ENCODE results near the gene PSD4. TPM values are rescaled to one million over a fixed set of nuclear protein-coding genes. Genes with fewer than 3 reads are reported as not detected.

PSD4 gene
- total RNA-seq, 1 experiment from 2014 or later: 12.6 TPM

GRCh38 chr2:113251118-113251517 lies 77.3 kb downstream of the PSD4 start (continued):
- TF ChIP-seq POLR2AphosphoS5 (IDR thresholded peaks at IDR 0.05; ENCODE audit: low read depth, low read length): no peak
- TF ChIP-seq POLR2A (IDR thresholded peaks at IDR 0.05; ENCODE audit: borderline replicate concordance, extremely low read depth, insufficient read depth, insufficient read length): no peak
- TF ChIP-seq RAD21 (IDR thresholded peaks at IDR 0.05; ENCODE audit: low read depth): no peak
- TF ChIP-seq CBX3 (IDR thresholded peaks at IDR 0.05; ENCODE audit: low read depth): no peak
- TF ChIP-seq FOSL1 (IDR thresholded peaks at IDR 0.05; ENCODE audit: low read depth): no peak
- no peak for TF ChIP-seq JUND (IDR thresholded peaks at IDR 0.05)
- TF ChIP-seq, protein P1, sequence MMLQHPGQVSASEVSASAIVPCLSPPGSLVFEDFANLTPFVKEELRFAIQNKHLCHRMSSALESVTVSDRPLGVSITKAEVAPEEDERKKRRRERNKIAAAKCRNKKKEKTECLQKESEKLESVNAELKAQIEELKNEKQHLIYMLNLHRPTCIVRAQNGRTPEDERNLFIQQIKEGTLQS (IDR thresholded peaks at IDR 0.05): no peak
- no peak for TF ChIP-seq SRF (IDR thresholded peaks at IDR 0.05; ENCODE audit: low read depth)
- no peak for TF ChIP-seq SP1 (IDR thresholded peaks at IDR 0.05; ENCODE audit: low read depth)

DNA sequence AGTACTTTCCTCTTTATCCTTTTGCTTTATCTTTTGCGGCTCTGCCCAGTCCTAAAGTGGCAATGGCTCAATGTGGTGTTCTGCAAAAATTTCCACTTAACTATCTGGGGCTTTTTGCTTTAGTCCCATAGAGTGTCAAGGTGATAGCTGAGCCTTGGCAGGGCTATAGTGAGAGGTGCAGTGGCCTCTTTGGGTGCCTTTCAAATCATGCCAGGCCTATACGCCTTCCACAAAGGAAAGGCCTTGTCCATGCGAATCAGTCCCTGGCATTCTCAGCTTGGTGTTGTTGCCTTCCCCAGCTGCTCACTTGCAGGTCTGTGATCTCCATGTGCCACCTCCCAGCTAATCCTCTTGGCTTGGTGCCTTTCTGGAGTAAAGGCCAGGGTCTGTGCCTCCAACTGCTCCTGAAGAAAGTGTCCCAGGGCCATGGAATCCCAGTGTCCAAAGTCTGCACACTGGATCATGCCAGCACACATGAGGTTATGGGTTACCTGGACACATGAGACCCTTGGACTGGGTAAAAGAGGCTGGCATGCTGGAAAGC lies 78.3 kb downstream of the PSD4 start:
- no peaks in the 10 kb centered on the region for H3K9me2 ChIP-seq (ENCODE audit: insufficient read depth)
- CTCF ChIA-PET: no interaction called here
- POLR2A ChIA-PET: no interaction called here

GRCh38 chr2:113253453-113253852 lies 79.7 kb downstream of the PSD4 start:
- DNase-seq (ENCODE audit: low read depth, low spot score) (no peak), ATAC-seq (no peak)
- ChIA-PET RAD21 (ENCODE audit: low non-redundant PET in 1 of 2, low total read pairs in 2 of 2, uncharacterized antibody in 2 of 2, unreplicated experiment in 2 of 2) (no interaction called here), POLR2A (no interaction called here), CTCF (no interaction called here)
- intact Hi-C loops (cut with micrococcal nuclease): no loop called here
- H3K9ac ChIP-seq (ENCODE audit: low read length): no peak overlapping the region
- BruUV-seq (replicated peaks): no TSS peak
- H3K4me2 ChIP-seq (ENCODE audit: low read length): no peak overlapping the region
- no peaks in the 10 kb centered on the region for H3K9me2 ChIP-seq (ENCODE audit: insufficient read depth)
- H3K36me3 ChIP-seq (ENCODE audit: control insufficient read depth in 1 of 2, insufficient read depth in 2 of 2, low read length in 2 of 2): peaks cover 7 to 11% of the 10 kb centered on the region in 2 experiments; a peak in 1 of 4 replicates
- no peak overlapping the region for H3K4me3 ChIP-seq (replicated peaks in 1 of 2; ENCODE audit: low read depth in 1 of 2, low read length in 2 of 2)
- no peaks in the 10 kb centered on the region for H3K9me3 ChIP-seq (ENCODE audit: control insufficient read depth in 1 of 2, insufficient read depth in 1 of 2, low read depth in 1 of 2, low read length in 2 of 2)
- peaks cover 0 to 18% of the 10 kb centered on the region in 2 experiments; a peak in 1 of 4 replicates for H3K4me1 ChIP-seq (ENCODE audit: control insufficient read depth in 1 of 2, insufficient read depth in 2 of 2, low read length in 2 of 2)
- no peak overlapping the region for H3K27ac ChIP-seq (ENCODE audit: low read depth, low read length)
- no peak overlapping the region for H2AFZ ChIP-seq (ENCODE audit: low read depth, low read length, poor library complexity, severe bottlenecking)
- TF ChIP-seq RAD21 (IDR thresholded peaks at IDR 0.05; ENCODE audit: low read depth) (no peak), TCF7L2 (IDR thresholded peaks at IDR 0.05; ENCODE audit: borderline replicate concordance, extremely low read depth, insufficient read depth, insufficient read length) (no peak), POLR2AphosphoS5 (IDR thresholded peaks at IDR 0.05; ENCODE audit: low read depth, low read length) (no peak), ZFX (IDR thresholded peaks at IDR 0.05) (no peak), ZNF274 (IDR thresholded peaks at IDR 0.05; ENCODE audit: low read depth, low read length) (no peak), CBX3 (IDR thresholded peaks at IDR 0.05; ENCODE audit: low read depth) (no peak), EZH2 (IDR thresholded peaks at IDR 0.05) (no peak)
- no peaks in the 10 kb centered on the region for H3K79me2 ChIP-seq (ENCODE audit: insufficient read depth, low read length)
- no peaks in the 10 kb centered on the region for H4K20me1 ChIP-seq (ENCODE audit: insufficient read depth)
- no peaks in the 10 kb centered on the region for H3K27me3 ChIP-seq (ENCODE audit: insufficient read depth, low read length)

More for the DNA sequence above, 78.3 kb downstream of the PSD4 start:
- no TSS peak for BruUV-seq (replicated peaks)
- RAD21 ChIA-PET (ENCODE audit: low non-redundant PET in 1 of 2, low total read pairs in 2 of 2, uncharacterized antibody in 2 of 2, unreplicated experiment in 2 of 2): interaction anchor here in 1 of 2 experiments (0.6 kb wide), 1 partner anchor 184 kb away, joined by 3 read pairs; no protein-coding TSS in a partner anchor
- H3K4me1 ChIP-seq (ENCODE audit: control insufficient read depth in 1 of 2, insufficient read depth in 2 of 2, low read length in 2 of 2): peaks cover 0 to 18% of the 10 kb centered on the region in 2 experiments; a peak in 1 of 4 replicates
- H3K9me3 ChIP-seq (ENCODE audit: control insufficient read depth in 1 of 2, insufficient read depth in 1 of 2, low read depth in 1 of 2, low read length in 2 of 2): no peaks in the 10 kb centered on the region
- H3K4me3 ChIP-seq (replicated peaks in 1 of 2; ENCODE audit: low read depth in 1 of 2, low read length in 2 of 2): no peak overlapping the region
- TF ChIP-seq YY1 (IDR thresholded peaks at IDR 0.05; ENCODE audit: extremely low read depth, insufficient replicate concordance, low read depth, low read length): no peak
- DNase-seq (ENCODE audit: low read depth, low spot score) (no peak), ATAC-seq (no peak)
- no peak overlapping the region for H3K4me2 ChIP-seq (ENCODE audit: low read length)
- H4K20me1 ChIP-seq (ENCODE audit: insufficient read depth): no peaks in the 10 kb centered on the region
- no peak overlapping the region for H2AFZ ChIP-seq (ENCODE audit: low read depth, low read length, poor library complexity, severe bottlenecking)
- H3K9ac ChIP-seq (ENCODE audit: low read length): no peak overlapping the region
- intact Hi-C loops (cut with micrococcal nuclease): no loop called here
- H3K36me3 ChIP-seq (ENCODE audit: control insufficient read depth in 1 of 2, insufficient read depth in 2 of 2, low read length in 2 of 2): peaks cover 7 to 19% of the 10 kb centered on the region in 2 experiments; a peak in 2 of 4 replicates
- H3K79me2 ChIP-seq (ENCODE audit: insufficient read depth, low read length): no peaks in the 10 kb centered on the region
- H3K27ac ChIP-seq (ENCODE audit: low read depth, low read length): no peak overlapping the region
- H3K27me3 ChIP-seq (ENCODE audit: insufficient read depth, low read length): no peaks in the 10 kb centered on the region

Measured in HCT116 (cell line).